Esophagus squamous epithelium (tissue), 5 donors: Measurements from ENCODE around the gene S100A7. TPM values are rescaled to one million over a fixed set of nuclear protein-coding genes. Genes with fewer than 3 reads are reported as not detected.
"Not testable (repeated sequence)": the region's sequence is repeated elsewhere in the genome, so short reads cannot be mapped to it uniquely, and the experiment has no call there.

Experiments
- DNase-seq: peaks from one replicate; lab custom pipeline; 2025; lab: John Stamatoyannopoulos, UW
- H3K27ac ChIP-seq, 4 donors: fragments of 200-600 bp; sonication (generic); one replicate each; pipeline ENCODE4 v1.5.1; 2016 to 2019; ENCODE audit warnings: mild to moderate bottlenecking in 1 of 4
- H3K27me3 ChIP-seq, 4 donors: fragments of 200-600 bp; sonication (generic); 1 replicate in 3 of 4; 2 replicates in 1 of 4; pipeline versions ENCODE4 v1.5.1 to v1.6.0; 2017 to 2021; ENCODE audit warnings: antibody characterized with exemption in 1 of 4
- H3K36me3 ChIP-seq, 3 donors: fragments of 200-600 bp; sonication (generic); one replicate each; pipeline ENCODE4 v1.5.1; 2016 to 2019
- H3K4me1 ChIP-seq, 3 donors: fragments of 200-600 bp; sonication (generic); one replicate each; pipeline ENCODE4 v1.5.1; 2017 to 2019
- H3K4me3 ChIP-seq, 4 donors: fragments of 200-600 bp; sonication (generic); 1 replicate in 3 of 4; 2 replicates in 1 of 4; pipeline ENCODE4 v1.5.1; 2016 to 2019; ENCODE audit warnings: mild to moderate bottlenecking in 2 of 4, moderate library complexity in 1 of 4
- H3K9me3 ChIP-seq, 3 donors: fragments of 200-600 bp; sonication (generic); one replicate each; pipeline ENCODE4 v1.5.1; 2016 to 2019
- POLR2A ChIP-seq, 4 donors: fragments of 450-650 bp; IDR thresholded peaks; one replicate each; pipeline ENCODE4 v1.6.1; 2017; ENCODE audit warnings: antibody characterized with exemption in 4 of 4, mild to moderate bottlenecking in 4 of 4, moderate library complexity in 3 of 4
- WGBS, 2 donors: methylation state at CpG; one replicate each; pipeline ENCODE4 v1.1.5; 2018; 5-methylcytosine and 5-hydroxymethylcytosine counted together
- intact Hi-C: fragments of 100-400 bp; cut with DNase I; formaldehyde crosslinking; loops from one replicate; pipeline ENCODE4 v1.15.0; 2022
- total RNA-seq, 4 donors: library from RNA; depleted of rRNA; stranded (reverse); fragments of >200 nt; gene quantifications; one replicate each; pipeline ENCODE4 v1.1.0, GENCODE V29; 2016
- TF ChIP-seq, protein P1 (sequence below), 6 experiments: fragments of 450-650 bp in 4 of 6; fragments of 200-600 bp in 2 of 6; sonication (generic) in 2 of 6; IDR thresholded peaks; one replicate each; pipeline ENCODE4 v1.5.1; 2016 to 2019; ENCODE audit warnings: antibody characterized with exemption in 6 of 6, mild to moderate bottlenecking in 4 of 6, moderate library complexity in 4 of 6
- donor health status: DM: yes; HTN: yes; CAD: no.

The S100A7 gene
- total RNA-seq, 4 donors from 2014 or later: 8.8 to 9,163 (median 3,171) TPM

DNA sequence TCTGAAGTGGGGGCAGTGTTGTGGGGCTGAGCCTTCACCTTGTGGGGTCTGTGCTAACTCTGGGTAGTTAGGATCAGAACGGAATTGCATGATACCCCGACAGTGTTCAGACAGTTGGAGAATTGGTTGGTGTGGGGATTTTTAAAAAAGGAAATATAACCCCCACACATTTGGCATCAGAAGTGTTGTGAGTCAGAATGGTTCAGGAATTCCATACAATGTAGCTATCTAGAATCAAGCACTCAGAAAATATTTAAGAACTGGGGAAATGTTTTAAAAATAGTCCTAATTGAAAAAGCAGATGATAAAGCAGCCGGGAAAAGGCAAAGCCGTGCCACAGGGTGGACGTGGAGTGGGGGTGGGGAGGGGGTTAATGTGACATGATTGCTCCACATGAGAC lies 6.5 kb upstream of the S100A7 start:
- Histone ChIP-seq H3K27ac (no peak overlapping the region), H3K4me1 (peaks cover 0 to 11% (median 0%) of the 10 kb centered on the region in 3 donors), H3K9me3 (peaks cover 0 to 9% (median 3%) of the 10 kb centered on the region in 3 donors), H3K36me3 (no peaks in the 10 kb centered on the region), H3K4me3 (no peak overlapping the region), H3K27me3 (peaks cover 0 to 22% (median 0%) of the 10 kb centered on the region in 4 donors)
- 47 to 59% methylated on average over 4 to 5 of the region's 5 CpGs for WGBS, 2 donors
- TF ChIP-seq, protein P1, sequence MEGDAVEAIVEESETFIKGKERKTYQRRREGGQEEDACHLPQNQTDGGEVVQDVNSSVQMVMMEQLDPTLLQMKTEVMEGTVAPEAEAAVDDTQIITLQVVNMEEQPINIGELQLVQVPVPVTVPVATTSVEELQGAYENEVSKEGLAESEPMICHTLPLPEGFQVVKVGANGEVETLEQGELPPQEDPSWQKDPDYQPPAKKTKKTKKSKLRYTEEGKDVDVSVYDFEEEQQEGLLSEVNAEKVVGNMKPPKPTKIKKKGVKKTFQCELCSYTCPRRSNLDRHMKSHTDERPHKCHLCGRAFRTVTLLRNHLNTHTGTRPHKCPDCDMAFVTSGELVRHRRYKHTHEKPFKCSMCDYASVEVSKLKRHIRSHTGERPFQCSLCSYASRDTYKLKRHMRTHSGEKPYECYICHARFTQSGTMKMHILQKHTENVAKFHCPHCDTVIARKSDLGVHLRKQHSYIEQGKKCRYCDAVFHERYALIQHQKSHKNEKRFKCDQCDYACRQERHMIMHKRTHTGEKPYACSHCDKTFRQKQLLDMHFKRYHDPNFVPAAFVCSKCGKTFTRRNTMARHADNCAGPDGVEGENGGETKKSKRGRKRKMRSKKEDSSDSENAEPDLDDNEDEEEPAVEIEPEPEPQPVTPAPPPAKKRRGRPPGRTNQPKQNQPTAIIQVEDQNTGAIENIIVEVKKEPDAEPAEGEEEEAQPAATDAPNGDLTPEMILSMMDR (IDR thresholded peaks at IDR 0.05): no peak
- no peak for TF ChIP-seq POLR2A (IDR thresholded peaks at IDR 0.05)
- intact Hi-C loops: no loop called here
- no peak for DNase-seq

DNA sequence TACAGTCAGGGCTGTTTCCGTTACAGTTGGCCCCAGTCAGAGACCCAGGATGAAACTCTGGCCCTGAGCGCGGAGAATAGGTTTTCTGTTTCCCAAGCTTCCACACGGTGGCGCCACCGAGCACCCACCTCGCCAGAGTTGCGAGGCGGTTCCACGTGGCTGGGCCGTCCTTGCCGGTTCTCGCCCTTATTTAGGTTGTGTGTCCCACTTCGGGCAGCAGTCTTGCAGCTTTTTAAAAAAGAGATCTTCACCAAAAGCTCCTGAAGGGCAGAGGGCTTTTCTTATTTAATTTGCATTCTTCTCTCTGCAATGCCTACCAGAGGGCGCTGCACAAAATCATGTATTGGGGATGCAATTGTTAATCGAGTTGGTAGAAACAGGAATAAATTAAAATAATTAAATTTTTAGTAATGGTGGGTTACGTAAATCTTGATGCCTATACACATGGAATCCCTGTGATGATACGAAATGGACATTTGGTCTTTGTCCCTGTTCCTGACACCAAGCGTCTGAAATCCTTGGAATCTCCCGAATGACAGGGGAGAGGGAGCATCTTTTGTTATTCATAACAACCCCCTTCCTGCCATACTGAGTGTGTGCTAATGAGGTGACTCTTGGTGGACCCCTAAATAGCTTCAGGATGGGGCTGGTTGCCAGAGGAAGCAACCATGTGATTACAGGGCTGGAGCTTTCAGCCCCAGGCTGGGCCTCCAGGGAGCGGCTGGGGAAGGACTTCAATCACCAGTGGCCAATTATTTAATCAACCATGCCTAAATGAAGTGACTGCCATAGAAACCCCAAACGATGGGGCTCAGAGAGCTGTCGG lies 5.6 kb upstream of the S100A7 start:
- no peak for TF ChIP-seq POLR2A (IDR thresholded peaks at IDR 0.05)
- TF ChIP-seq, protein P1 (IDR thresholded peaks at IDR 0.05): peak; percentile 70 to 88 (median 80)
- Histone ChIP-seq H3K4me3 (no peak overlapping the region), H3K36me3 (no peaks in the 10 kb centered on the region), H3K4me1 (peaks cover 0 to 11% (median 0%) of the 10 kb centered on the region in 3 donors), H3K27ac (no peak overlapping the region), H3K27me3 (peaks cover 0 to 22% (median 0%) of the 10 kb centered on the region in 4 donors), H3K9me3 (peaks cover 0 to 2% (median under 1%) of the 10 kb centered on the region in 3 donors)
- DNase-seq: no peak
- intact Hi-C loops: no loop called here
- WGBS, 2 donors: 27 to 45% methylated on average over 13 to 15 of the region's 23 CpGs

DNA sequence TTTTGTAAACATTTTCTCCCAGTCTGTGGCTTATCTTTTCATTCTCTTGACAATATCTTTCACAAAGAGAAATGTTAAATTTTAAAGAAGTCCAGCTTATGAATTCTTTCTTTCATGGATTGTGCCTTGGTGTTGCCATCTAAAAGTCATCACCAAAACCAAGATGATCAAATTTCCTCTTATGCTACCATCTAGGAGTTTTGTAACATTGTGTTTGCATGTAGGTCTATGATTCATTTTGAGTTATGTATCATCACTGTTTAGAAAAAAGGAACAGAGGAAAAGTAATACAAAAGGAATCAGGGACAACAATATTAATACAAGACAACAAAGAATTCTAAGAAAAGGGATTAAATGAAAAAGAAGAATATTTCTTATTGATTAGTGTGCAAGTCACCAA lies 2.3 kb upstream of the S100A7 start:
- peaks cover 0 to 11% (median 0%) of the 10 kb centered on the region in 3 donors for H3K4me1 ChIP-seq
- H3K27ac ChIP-seq, intact Hi-C loops, H3K9me3 ChIP-seq, H3K4me3 ChIP-seq, DNase-seq, H3K36me3 ChIP-seq: not testable (repeated sequence)
- peaks cover 0 to 28% (median 0%) of the 10 kb centered on the region in 4 donors for H3K27me3 ChIP-seq

DNA sequence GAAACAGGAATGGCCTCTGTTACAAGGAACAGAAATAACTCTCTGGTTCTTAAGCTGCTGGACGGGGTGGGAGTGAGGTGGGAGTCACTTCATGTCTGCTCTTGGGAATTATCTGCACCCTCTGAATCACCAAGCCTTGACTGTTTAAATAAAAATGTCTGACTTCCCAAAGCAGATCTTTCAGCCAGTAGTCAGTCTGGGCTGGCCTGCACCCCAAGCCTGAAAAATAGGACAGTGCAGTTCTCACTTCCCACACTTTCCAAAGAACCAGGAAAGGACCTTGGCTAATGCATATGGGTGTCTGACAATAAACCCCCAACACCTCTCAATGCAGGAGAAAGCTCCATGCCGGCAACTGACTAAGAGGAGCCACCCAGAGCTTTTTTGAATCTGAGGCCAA lies 796 bp downstream of the S100A7 start:
- peaks cover 0 to 34% (median 0%) of the 10 kb centered on the region in 4 donors for H3K27me3 ChIP-seq
- peak overlapping the region in 1 of 4 donors; percentile 14 for H3K27ac ChIP-seq
- H3K4me1 ChIP-seq: no peaks in the 10 kb centered on the region
- no peaks in the 10 kb centered on the region for H3K36me3 ChIP-seq
- H3K9me3 ChIP-seq: no peaks in the 10 kb centered on the region
- DNase-seq: no peak
- 36 to 43% methylated on average over 1 to 2 of the region's 2 CpGs for WGBS, 2 donors
- no peak for TF ChIP-seq POLR2A (IDR thresholded peaks at IDR 0.05)
- TF ChIP-seq, protein P1 (IDR thresholded peaks at IDR 0.05): no peak
- intact Hi-C loops: no loop called here
- H3K4me3 ChIP-seq: no peak overlapping the region

DNA sequence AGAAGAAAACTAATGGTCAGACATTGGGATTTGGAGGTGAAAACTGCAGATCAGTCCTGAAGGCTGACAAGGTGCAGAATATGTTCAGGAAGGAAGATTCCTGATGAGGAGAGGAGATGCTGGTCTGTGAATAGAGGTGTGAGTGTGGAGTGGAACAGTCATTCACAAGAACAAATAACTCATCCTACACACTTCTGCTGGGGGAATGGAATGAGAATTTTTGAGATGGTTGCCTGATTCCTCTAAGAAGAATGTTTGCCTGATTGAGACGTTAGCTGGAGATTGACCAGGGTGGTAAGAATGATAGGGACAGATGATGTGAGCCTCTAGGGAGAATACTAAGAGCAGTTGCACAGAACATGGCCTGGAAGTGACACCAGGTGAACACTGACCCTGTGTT lies 4.1 kb downstream of the S100A7 start:
- intact Hi-C loops: no loop called here
- 44 to 50% methylated on average over 1 of the region's 1 CpG for WGBS, 2 donors
- Histone ChIP-seq H3K4me1 (no peaks in the 10 kb centered on the region), H3K27ac (no peak overlapping the region), H3K9me3 (no peaks in the 10 kb centered on the region), H3K27me3 (peaks cover 0 to 23% (median 0%) of the 10 kb centered on the region in 4 donors), H3K4me3 (no peak overlapping the region), H3K36me3 (no peaks in the 10 kb centered on the region)
- TF ChIP-seq POLR2A (IDR thresholded peaks at IDR 0.05): no peak
- TF ChIP-seq, protein P1 (IDR thresholded peaks at IDR 0.05): no peak
- no peak for DNase-seq

DNA sequence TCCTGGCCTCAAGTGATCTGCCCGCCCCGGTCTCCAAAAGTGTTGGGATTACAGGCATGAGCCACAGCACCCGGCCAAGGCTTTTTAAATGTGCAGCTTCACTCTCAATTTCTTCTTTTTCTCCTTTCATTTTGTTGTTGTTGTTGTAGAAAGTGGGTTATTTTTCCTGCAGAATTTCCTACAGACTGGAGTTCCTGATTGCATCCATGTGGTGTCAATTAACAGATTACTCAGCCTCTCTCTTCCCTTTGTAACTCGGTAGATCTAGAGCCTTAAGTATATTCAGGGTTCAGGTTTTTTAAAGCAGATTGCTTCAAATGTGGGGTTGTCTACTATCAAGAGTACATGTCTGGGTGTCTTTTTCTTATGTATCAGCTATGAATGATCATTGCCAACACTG lies 11.6 kb downstream of the S100A7 start:
- H3K4me1 ChIP-seq, H3K9me3 ChIP-seq, DNase-seq, H3K4me3 ChIP-seq, intact Hi-C loops, H3K36me3 ChIP-seq, H3K27ac ChIP-seq: not testable (repeated sequence)
- 77 to 82% methylated on average over 4 of the region's 4 CpGs for WGBS, 2 donors
- peaks cover 0 to 54% (median 0%) of the 10 kb centered on the region in 4 donors for H3K27me3 ChIP-seq
